ENCODE data around the gene SEMA4D.
"Not testable (repeated sequence)": the region's sequence is repeated elsewhere in the genome, so short reads cannot be mapped to it uniquely, and the experiment has no call there.

The SEMA4D gene

DNA sequence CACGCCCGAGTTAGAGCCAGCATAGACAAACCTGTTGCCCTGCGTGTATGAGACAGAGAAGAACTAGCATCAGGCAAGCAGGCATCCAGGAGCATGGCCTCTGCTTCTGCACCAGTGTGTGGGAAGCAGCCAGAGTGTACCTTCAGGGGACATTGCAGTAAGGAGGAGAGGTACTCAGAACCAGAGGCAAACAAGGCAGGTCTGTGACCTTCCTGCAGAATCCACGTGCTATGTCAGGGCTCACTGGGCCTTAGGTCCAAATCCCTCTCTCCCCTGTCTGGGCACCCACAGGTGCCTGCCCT lies 116.7 kb downstream of the SEMA4D start:
- no peak for DNase-seq

DNA sequence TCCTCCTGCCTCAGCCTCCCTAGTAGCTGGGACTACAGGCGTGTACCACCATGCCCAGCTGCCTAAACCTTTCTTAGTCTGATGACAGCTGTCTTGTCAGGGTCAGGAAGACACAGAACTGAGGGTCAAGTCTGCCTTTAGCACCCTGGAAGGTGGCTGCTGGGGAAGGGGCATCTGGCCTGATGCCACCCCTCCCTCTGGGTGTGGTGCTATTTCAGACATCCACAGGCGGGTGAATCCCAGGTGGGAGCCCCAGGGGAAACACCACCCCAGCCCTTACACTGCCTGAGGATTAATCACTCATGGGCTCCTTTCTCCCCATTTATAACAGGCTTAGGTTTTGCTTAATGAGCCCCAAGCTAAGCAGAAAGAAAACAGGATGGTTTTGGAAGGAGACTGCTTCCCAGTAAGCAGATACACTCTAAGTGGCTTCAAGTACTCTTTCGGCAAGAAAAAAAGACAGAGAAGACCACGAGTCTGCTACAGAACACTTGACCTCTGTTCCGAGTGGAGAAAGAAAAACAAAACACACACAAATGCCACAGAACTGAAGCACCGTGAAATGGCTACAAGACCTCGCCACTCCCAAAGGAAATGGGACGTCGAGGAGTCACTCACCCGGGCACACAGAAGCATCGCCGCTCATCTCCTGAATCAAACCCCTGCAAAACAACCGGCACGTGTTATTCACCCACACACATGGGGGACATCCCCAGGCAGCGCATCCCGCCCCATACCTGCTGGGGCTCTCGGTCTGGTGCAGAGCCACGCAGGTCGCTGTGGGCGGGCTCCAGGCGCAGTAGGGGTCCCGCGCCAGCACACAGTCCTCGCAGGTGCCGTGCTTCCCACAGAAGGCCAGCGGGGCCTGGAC lies 117.2 kb downstream of the SEMA4D start:
- peak; percentile 58 for DNase-seq

DNA sequence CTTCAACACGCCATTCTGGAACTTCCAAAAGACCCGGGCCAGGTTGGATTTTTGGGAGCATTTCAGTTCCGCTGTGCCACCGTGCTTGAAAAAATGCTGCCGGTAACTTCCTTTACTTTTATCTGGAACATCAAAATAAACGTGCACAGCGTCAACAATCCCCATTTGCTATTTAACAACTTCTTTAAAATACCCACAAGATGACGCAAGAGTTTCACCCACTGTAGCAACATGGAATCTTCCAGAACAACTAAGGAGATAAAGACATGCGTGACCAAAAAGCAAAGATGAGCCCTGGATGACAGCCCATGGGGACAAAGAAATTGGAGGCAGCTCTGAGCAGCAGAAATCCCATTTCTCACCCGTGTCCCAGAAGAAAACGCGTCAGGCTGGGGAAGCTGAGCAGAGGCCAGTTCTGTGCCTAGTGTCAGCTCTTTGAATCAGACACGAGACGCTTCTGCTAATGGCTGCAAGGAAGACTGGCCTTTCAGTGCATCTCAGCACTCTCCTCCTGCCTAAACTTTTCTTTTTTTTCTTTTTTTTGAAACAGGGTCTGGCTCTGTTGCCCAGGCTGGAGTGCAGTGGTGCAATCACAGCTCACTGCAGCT lies 118.3 kb downstream of the SEMA4D start:
- no peak for DNase-seq

DNA sequence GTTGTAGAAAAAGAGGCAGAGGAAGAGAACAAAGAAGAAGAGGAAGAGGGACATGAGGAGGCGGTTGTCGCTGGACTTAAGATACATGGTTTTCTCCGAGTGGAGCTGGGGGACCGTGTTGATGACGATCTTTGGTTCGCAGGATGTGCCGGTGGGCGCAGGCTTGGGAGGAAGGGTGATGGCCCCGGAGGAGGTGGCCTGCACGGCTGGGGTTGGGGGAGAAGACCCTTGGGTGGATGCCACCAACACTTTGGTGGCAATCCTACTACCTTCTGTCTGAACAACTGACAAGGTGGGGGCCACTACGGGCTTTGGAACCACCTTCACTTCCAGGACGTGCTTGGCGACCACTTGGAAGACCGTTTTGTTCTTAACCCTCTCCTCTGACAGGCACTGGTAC lies 118.9 kb downstream of the SEMA4D start:
- DNase-seq: no peak

DNA sequence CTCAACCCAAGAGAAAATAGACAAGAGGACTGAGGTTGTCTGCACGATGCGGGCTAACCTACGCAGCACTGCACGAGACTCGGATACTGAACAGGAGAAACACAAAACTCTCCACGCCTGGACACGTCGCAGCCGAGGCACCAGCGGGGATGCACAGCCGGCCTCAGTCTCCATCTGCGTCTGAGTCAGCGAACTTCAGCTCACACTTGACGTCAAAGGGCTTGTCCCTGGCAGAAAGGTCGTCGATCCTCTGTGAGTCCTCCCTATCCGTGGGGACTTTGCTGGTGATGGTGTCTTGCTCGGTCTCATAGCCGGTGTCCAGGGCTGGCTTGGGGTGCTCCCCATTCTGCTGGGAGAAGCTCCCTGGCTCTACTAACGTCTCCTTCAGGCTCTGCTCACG lies 119.4 kb downstream of the SEMA4D start:
- no peak for DNase-seq

DNA sequence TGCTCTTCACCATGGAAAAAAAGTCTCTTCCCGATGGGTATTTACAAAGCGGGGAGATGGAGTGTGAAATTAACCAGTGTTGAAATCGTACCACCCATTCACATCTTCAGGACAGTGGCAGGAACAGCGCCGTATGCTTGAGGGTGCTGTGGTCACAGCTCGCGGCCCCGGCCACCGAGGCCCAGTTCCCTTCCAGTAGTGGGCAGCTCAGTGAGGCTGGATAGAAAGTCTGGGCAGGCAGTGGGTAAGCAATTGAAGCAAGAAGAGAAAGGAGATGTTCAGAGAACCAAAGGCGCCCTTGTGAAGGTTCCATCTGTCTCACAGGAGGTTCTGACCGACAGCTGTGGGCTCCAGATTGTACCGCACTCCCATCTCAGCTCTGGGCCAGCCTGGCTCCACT lies 120.5 kb downstream of the SEMA4D start:
- DNase-seq: no peak

DNA sequence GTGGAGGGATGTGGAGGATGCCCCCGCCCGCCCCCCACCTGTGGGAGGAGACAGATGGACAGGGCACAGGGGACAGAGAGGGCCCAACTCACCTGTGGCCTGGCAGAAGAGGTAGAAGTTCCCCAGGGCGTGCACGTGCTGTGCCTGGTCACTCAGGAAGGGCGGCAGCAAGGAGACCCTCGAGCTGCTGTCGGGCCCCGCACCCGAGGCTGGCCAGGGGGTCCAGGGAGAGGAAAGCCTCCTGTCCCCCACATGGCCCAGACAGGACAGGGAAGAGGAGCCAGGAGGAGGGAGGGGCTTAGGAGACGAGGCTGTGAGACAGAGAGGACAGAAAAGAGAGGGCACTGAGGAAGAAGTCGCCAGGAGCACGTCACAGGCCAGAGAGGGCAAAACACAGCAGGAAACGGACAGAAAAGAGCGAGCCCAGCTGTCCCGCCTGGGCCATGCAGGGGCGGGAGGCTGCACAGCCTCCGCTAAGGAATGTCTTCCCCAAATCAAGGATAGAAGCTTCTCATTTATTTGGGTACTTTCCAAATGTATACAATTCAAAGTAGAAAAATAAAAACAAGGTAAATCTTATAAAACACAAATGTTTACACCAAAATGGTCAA lies 121.1 kb downstream of the SEMA4D start:
- no peak for DNase-seq

DNA sequence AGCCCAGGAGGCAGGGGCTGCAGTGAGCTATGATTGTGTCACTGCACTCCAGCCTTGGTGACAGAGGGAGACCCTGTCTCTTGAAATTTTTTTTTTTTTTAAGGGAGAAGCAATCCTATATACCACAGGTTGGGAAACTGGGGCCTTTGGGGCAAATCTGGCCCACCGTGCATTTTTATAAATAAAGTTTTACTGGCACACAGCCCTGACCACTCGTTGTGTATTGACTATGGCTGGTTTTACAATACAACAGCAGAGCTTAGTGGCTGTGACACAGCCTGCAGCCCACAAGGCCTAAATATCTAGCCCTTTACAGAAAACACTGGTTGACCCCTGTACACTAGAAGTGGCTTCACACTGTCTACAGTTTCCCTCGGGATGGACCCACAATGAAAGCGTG lies 121.6 kb downstream of the SEMA4D start:
- no peak for DNase-seq

DNA sequence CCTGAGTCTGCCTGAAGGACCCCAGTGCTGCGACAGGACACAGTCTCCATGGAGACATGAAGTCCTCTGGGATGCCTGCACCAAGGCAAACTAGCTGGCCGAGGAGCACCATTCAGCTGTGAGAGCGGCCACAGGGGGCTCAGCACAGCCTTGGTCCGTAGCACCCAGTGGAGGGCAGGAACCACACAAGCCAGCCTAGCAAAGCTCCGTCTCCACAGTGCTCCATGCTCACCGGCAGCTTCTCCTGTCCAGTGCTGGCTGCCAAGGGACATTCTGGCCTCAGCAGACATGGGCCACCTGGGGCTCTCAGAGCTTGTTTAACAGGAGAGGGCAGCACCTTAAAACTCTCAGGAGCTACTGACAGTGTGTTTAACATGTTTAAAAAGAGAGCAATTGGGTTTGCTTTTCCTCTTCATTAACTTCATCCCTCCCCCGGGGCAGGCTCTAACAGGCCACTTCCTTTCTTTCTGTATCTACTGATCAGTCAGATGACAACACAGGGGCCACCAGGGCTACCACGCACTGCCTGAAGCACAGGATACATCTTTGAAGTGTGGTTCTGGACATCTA lies 122.6 kb downstream of the SEMA4D start:
- DNase-seq: no peak

DNA sequence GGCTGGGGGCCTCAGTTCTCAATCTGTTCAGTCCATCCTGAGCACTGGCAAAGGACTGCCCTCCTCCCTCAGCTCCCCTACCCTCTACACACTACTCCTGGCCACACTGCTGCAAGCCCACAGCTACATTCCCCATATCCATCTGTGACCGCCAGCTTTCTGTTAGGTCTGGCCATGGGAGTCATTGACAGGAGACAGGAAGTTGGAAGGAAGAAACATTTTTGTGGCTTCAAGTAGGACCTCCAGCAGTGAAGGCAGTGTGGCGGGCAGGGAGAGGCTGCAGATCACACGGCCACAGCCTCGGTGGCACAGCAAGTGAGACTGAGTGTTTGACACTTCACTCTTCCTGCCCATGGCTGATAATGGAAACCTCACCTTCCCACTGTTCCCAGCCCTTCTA lies 123.7 kb downstream of the SEMA4D start:
- no peak for DNase-seq

DNA sequence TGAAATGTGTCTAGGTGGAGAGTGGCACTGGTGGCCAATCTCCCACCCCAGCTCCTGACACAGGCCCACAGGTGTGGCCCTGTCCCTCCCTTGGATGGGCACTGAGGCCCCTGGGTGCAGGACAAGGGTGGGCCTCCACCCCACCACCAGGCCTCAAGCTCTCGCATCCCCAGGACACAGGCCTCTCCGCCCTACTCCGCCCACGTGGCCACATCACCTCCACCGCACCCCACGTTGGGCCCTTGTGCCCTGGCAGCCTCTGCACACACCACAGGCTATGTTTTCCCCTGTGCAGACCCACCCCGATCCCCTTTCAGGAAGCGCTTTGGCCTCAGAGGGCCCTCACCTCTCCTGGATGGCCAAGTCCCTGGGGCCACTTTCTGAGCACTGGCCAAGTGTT lies 124.9 kb downstream of the SEMA4D start:
- DNase-seq: no peak

DNA sequence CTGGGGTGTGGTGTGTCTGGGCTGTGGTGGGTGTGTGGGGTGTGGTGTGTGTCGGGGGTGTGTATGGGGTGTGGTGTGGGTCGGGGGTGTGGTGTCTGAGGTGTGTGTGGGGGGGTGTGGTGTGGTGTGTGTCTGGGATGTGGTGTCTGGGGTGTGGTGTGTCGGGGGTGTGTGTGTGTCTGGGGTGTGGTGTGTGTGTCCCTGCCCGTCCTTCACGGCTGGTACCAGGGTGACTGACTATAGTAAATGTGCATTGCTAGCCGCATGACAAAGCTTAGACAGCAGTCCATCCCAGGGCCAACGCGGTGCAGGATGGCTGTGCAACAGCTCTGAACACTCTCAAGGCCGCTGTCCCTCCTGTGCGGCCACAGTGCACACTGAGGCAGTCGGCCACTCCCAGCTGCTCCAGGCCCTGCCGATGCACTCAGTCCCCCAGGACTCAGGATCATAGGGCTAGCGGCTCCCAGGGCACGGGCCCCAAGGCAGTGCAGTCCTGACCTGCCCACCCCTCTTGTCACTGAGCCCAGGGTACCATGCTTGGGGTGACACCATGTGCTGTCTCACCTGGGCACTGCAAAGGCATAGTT lies 125.6 kb downstream of the SEMA4D start:
- peak; percentile 21 for DNase-seq

DNA sequence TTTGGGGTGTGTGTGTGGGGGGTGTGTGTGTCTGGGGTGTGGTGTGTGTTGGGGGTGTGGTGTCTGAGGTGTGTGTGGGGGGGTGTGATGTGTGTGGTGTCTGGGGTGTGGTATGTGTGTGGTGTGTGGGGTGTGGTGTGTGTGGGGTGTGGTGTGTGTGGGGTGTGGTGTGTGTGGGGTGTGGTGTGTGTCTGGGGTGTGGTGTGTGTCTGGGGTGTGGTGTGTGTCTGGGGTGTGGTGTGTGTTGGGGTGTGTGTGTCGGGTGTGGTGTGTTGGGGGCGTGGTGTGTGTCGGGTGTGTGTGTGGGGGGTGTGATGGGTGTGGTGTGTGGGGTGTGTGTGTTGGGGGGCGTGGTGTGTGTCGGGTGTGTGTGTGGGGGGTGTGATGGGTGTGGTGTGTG lies 126.1 kb downstream of the SEMA4D start:
- not testable (repeated sequence) for DNase-seq

DNA sequence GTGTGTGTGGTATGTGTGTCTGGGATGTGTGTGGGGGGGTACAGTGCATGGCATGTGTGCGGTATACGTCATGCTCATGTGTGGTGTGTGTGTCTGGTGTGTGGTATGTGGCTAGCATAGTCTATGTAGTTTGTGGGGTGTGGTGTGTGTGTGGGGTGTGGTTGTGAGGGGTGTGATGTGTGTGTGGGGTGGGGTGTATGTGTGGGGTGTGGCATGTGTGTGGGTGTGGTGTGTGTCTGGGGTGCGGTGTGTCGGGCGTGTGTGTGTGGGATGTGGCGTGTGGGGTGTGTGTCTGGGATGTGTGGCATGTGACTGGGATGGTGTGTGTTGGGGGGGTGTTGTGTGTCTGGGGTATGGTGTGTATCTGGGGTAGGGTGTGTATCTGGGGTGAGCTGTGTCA lies 127.3 kb downstream of the SEMA4D start:
- DNase-seq: no peak

DNA sequence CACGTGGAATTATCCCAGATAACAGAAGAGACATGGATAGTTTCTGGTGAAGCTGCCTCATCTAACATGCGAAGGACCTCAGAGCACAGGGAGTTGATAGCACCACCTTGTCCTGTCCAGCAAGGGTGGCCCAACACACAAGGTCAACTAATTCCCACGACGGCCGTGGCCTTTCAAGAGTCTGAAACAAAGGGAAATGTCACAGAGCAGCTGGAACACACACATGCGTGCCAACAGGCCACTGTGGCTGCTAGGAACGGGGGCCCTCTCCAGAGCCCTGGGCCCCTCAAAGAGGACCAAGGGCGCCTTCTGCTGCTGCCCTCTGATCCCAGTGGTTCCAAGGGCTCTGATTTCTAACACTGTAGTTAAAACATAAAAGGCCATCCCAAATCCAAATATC lies 128.9 kb downstream of the SEMA4D start:
- no peak for DNase-seq

DNA sequence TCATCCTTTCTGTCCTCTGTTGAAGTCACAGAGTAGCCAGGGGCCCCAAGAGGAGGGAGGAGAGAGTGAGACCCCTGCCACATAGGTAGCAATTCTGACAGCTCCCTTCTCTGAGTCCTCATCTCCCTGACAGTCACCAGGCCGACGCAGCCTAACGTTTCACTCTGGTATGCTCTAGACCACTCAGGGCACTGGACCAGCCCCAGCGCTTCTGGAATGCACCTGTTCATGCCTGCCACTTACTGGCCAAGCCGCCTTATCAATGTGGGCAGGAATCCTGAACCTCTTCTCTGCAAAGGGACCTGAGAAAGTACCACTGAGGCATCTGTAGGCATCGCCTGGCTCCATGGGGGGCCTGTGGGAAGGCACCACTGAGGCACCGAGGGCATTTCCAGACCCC lies 129.4 kb downstream of the SEMA4D start:
- no peak for DNase-seq

DNA sequence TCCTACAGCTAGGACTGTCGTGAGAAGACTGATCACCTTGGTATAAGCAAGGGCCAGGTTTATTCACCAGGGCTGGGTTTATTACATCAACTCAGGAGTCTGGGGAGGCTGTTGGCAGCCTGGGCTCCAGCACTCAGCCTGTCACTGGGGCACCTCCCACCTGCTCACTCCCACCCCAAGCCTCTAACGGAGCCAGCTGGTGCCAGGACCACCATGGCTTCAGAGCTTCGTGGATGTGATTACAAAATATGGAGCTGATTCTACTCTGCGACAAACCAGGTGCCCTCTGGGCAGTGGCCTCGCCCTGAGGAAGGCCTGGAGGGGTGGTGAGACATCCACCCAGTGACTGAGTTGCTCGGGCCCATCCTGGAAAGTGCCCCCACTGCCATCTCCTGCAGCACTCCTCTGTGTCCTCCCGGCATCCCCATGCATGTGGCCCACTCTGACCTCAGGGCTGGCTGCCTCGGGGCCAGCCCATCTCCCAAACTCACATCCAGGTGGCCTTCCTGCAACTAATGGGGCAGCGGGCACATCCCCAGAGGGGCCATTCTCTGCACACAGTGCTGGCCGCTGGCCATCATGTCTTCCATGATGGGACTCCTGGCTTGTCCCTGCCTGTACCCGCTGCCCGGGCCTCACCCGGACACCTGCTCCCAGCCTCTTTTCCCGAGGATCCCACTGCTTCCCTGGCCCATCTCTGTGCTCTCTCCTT lies 130.0 kb downstream of the SEMA4D start:
- no peak for DNase-seq

DNA sequence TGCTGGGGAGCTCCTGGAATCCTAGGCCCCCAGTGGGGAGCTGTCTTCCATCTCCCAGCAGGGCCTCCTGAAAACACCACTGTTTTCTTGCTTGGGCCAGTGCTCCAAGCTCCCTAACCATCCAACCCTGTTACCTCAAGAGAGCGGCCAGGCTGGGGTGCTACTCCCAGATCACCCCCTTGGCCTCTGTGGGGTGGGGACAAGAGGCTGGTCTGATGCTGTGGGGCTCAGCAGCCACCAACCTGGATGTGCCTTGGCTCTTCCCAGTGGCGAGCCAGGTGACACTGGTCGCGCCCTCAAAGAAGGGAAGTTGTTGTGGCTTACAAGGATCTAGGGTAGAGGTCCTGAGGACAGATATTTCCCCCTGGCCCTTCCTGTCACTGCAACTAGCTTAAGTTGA lies 130.6 kb downstream of the SEMA4D start:
- no peak for DNase-seq

DNA sequence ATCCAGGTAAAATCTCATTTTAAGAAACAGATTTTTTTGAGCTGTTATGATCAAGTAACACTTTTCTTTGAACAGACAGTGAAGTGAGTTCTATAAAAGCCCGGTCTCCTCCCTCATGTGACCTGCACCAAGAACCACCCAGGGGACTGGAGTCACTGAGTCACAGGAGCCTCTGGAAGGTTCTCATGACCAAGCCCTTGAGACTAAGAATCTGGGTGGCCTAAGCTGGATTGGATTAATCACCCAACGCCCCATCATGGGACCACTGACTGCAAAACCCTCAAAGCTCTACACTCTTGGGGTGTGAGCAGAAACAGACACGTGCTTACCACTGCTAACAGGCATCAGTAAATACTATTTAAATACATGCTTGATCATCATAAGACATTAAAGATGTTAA lies 131.2 kb downstream of the SEMA4D start:
- no peak for DNase-seq

DNA sequence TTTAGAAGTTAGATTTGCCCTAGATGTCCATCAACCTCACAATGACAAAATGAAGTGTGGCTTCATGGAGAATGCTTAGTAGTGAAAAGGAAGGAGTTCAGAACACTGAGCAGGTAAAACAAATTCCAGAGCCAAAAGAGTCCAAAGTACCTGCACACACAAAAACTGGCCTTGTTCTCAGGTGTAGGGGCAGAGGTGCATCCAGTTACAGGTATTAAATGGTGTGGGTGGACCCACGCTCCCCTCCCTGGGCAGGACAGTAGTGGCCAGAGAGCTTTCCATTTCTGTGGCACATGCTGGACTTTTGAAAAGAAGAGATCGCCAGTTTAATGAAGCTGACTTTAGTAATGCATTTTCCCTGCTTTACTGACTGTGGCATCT lies 132.4 kb downstream of the SEMA4D start:
- no peak for DNase-seq

DNA sequence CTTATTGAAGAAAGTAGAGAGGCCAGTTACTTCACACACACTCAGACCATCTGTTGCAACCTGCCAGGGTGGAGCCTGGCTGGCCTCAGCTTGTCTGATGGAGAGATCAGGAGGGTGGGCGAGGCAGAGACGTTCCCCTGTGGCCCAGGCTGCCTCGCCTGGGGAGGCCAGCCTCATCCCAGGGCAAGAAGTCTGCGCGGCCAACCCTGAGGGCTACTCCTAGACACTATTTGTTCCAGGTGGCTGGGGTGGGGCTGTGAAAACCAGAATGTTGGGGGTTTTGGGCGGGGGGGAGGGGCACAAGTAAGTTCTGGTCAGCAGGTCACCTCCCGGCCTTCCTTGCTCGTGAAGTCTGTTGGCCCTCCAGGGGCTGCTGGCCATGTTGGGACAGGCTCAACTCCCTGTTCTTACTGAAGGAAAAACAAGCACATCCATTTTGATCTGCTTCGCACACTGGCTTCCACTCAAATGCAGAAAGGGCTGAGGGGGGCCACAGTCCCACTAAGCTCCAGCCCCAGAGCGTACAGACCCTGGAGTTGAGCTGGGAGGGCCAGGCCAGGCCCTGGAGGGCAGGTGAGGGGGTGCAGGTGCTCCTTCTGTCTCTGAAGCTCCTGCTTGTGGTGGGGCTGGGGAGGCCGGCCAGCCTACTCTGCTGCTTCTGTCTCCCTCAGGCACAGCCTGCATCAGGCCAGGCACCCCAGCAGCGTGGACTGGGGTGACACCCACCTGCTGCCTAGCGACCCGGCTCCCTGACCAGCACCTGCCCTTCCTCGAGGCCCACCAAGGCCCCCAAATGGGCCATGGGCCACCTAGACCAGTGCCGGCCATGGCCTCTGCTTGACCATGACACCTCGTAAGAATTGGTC lies 133.0 kb downstream of the SEMA4D start:
- DNase-seq: peak; percentile 50

Measured in NCI-H82 (cell line).